A673 (cell line): Measurements from ENCODE around the gene TCF25.

Experiments
- EZH2 ChIP-seq: fragments of 200-600 bp; sonication (generic); IDR thresholded peaks from 2 replicates; pipeline ENCODE4 v1.6.1; 2017; ENCODE audit warnings: borderline replicate concordance, low read depth, mild to moderate bottlenecking, mixed read lengths, antibody characterized with exemption, low read length; ENCODE audit not compliant: poor library complexity, severe bottlenecking
- TF ChIP-seq, protein P1 (sequence below): fragments of 300-800, 200-600 bp; sonication (generic); conservative IDR thresholded peaks from 2 replicates; pipeline ENCODE4 v1.5.1; 2017; ENCODE audit warnings: low read depth, mild to moderate bottlenecking, antibody characterized with exemption, low read length, moderate library complexity, mixed read lengths

DNA sequence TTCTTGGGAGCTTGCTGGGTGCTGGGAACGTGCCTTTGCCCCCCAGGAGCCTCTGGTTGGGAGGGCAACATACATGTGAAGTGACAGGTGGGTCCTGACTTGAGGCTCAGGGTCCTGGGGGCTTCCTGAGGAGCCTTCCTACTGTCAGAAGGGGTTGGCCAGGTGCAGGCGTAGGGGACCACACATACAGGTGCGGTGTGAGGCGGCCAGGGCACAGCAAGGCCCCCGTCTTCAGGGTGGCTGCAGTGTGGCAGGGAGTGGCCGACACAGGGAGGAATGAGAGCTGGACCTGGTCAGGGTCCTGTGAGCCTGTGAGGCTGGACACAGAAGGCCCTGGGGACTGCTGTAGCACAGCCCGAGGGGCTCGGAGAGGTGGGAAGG lies 10.6 kb downstream of the TCF25 start:
- TF ChIP-seq, protein P1, sequence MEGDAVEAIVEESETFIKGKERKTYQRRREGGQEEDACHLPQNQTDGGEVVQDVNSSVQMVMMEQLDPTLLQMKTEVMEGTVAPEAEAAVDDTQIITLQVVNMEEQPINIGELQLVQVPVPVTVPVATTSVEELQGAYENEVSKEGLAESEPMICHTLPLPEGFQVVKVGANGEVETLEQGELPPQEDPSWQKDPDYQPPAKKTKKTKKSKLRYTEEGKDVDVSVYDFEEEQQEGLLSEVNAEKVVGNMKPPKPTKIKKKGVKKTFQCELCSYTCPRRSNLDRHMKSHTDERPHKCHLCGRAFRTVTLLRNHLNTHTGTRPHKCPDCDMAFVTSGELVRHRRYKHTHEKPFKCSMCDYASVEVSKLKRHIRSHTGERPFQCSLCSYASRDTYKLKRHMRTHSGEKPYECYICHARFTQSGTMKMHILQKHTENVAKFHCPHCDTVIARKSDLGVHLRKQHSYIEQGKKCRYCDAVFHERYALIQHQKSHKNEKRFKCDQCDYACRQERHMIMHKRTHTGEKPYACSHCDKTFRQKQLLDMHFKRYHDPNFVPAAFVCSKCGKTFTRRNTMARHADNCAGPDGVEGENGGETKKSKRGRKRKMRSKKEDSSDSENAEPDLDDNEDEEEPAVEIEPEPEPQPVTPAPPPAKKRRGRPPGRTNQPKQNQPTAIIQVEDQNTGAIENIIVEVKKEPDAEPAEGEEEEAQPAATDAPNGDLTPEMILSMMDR = no peak
- TF ChIP-seq EZH2 = no peak
